Testis (tissue), 3 donors: ENCODE results near the gene FCRL2. TPM values are rescaled to one million over a fixed set of nuclear protein-coding genes. Genes with fewer than 3 reads are reported as not detected.
"Not testable (repeated sequence)": the region's sequence is repeated elsewhere in the genome, so short reads cannot be mapped to it uniquely, and the experiment has no call there.

ENCODE experiments used
- DNase-seq: peaks from one replicate; pipeline ENCODE4 v3.0.0-alpha.2; 2019
- H3K27ac ChIP-seq, 2 donors: fragments of 200-600 bp; sonication (generic); one replicate each; pipeline ENCODE4 v1.5.1; 2019
- H3K27me3 ChIP-seq: fragments of 200-600 bp; sonication (generic); one replicate; pipeline ENCODE4 v1.5.1; 2019
- H3K36me3 ChIP-seq: fragments of 200-600 bp; sonication (generic); one replicate; pipeline ENCODE4 v1.5.1; 2017; ENCODE audit warnings: low read depth; ENCODE audit errors: missing control alignments
- H3K4me1 ChIP-seq: fragments of 200-600 bp; sonication (generic); one replicate; pipeline ENCODE4 v1.5.1; 2019
- H3K4me3 ChIP-seq, 2 donors: fragments of 200-600 bp; sonication (generic); one replicate each; pipeline ENCODE4 v1.5.1; 2017 to 2019
- H3K9me3 ChIP-seq: fragments of 200-600 bp; sonication (generic); one replicate; pipeline ENCODE4 v1.5.1; 2017
- POLR2A ChIP-seq: fragments of 450-650 bp; IDR thresholded peaks from one replicate; pipeline ENCODE4 v1.6.1; 2017; ENCODE audit warnings: antibody characterized with exemption, mild to moderate bottlenecking, moderate library complexity
- WGBS, 2 donors: methylation state at CpG; one replicate each; pipeline ENCODE4 v1.1.5; 2018; 5-methylcytosine and 5-hydroxymethylcytosine counted together
- intact Hi-C: fragments of 100-400 bp; cut with DNase I; formaldehyde crosslinking; loops from one replicate; pipeline ENCODE4 v1.15.1; 2023; ENCODE audit warnings: low total_unique reads
- polyA plus RNA-seq: library from polyadenylated mRNA; stranded (reverse); fragments of 350-450 nt; fragmentation: Illumina TruSeq; extraction: RNeasy Lipid Tissue Mini Kit (QIAGEN cat#74804); gene quantifications from one replicate; pipeline ENCODE4 v1.2.3, GENCODE V29; 2014; ENCODE audit warnings: low read depth, low replicate concordance; ENCODE audit not compliant: insufficient read depth
- total RNA-seq, 2 donors: library from RNA; depleted of rRNA; stranded (reverse); fragments of >200 nt; gene quantifications; one replicate each; pipeline ENCODE4 v1.2.3, GENCODE V29; 2016
- TF ChIP-seq, protein P1 (sequence below), 3 experiments: fragments of 450-650 bp in 2 of 3; fragments of 200-600 bp in 1 of 3; sonication (generic) in 1 of 3; IDR thresholded peaks; one replicate each; pipeline ENCODE4 v1.5.1; 2016 to 2019; ENCODE audit warnings: antibody characterized with exemption in 3 of 3, mild to moderate bottlenecking in 2 of 3, moderate library complexity in 1 of 3

Gene FCRL2
- total and polyA plus RNA-seq, 3 donors from 2014 or later = 0.16 to 0.36 (median 0.19) TPM

DNA sequence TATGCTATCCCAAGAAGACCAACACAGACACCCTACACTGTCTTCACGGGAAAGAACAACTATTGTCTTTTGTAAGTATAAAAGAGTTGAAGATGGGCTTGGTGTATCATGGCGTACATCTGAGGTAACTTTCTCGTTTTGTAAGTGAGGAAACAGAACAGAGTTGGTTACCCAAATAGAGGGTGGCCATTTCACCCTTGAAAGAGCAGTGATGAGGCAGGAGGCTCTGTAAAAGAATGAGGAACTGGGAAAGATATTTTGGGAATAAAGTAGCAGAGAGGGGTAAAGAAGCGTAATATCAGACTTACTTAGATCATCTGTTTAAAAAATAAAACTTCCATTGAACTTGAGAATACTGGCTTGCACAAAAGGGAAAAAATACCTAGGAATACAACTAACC lies 18.9 kb downstream of the FCRL2 start:
- H3K27ac ChIP-seq = no peak overlapping the region
- WGBS, 2 donors = 88% methylated on average over 4 of the region's 4 CpGs
- TF ChIP-seq, protein P1, sequence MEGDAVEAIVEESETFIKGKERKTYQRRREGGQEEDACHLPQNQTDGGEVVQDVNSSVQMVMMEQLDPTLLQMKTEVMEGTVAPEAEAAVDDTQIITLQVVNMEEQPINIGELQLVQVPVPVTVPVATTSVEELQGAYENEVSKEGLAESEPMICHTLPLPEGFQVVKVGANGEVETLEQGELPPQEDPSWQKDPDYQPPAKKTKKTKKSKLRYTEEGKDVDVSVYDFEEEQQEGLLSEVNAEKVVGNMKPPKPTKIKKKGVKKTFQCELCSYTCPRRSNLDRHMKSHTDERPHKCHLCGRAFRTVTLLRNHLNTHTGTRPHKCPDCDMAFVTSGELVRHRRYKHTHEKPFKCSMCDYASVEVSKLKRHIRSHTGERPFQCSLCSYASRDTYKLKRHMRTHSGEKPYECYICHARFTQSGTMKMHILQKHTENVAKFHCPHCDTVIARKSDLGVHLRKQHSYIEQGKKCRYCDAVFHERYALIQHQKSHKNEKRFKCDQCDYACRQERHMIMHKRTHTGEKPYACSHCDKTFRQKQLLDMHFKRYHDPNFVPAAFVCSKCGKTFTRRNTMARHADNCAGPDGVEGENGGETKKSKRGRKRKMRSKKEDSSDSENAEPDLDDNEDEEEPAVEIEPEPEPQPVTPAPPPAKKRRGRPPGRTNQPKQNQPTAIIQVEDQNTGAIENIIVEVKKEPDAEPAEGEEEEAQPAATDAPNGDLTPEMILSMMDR (IDR thresholded peaks at IDR 0.05) = no peak
- TF ChIP-seq POLR2A = no peak
- no peaks in the 10 kb centered on the region for H3K4me1 ChIP-seq
- H3K36me3 ChIP-seq = no peaks in the 10 kb centered on the region
- intact Hi-C loops = no loop called here
- no peaks in the 10 kb centered on the region for H3K27me3 ChIP-seq
- no peak for DNase-seq
- H3K4me3 ChIP-seq = no peak overlapping the region
- H3K9me3 ChIP-seq = no peaks in the 10 kb centered on the region

DNA sequence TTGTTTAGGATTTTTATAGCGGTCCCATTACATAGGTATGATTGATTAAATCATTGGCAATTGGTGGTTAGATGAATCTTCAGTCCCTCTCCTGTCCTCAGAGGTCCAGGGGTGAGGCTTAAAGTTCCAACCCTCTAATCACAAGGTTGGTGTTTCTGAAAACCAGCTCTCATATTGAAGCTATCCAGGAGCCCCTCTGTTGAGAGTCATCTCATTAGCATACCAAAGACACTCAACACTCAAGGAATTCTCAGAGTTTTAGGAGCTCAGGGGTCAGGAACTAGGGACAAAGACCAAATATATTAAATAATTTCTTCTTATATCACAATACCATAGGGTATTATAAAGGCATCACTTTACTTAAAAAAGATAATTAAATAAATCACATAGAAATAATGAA lies 23.3 kb downstream of the FCRL2 start:
- Histone ChIP-seq H3K4me1 (no peaks in the 10 kb centered on the region), H3K9me3 (no peaks in the 10 kb centered on the region), H3K4me3 (no peak overlapping the region), H3K27me3 (no peaks in the 10 kb centered on the region), H3K27ac (no peak overlapping the region), H3K36me3 (no peaks in the 10 kb centered on the region)
- intact Hi-C loops = no loop called here
- 83 to 85% methylated on average over 1 of the region's 1 CpG for WGBS, 2 donors
- DNase-seq = no peak
- TF ChIP-seq, protein P1 (IDR thresholded peaks at IDR 0.05) = no peak
- no peak for TF ChIP-seq POLR2A

DNA sequence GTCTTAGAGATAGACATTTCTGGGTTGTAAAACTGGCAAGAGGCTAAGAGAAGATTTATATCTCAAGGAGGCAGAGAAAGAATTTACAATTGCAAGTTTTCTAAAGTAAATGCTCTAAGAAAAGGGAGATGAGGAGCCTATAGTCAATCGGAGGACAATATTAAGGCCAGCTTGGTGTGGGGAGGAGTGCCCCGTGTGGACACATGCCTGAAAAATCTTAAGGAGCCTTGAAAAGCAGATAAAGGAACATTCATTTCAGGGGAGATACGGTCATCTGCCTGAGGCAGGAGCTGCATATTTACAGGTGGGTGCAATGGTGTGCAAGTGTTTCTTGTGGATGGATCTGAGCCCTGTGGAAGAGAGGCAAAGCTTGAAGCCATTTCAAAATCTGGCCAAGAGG lies 25.6 kb downstream of the FCRL2 start:
- 50 to 55% methylated on average over 3 of the region's 3 CpGs for WGBS, 2 donors
- intact Hi-C loops = no loop called here
- Histone ChIP-seq H3K9me3 (no peaks in the 10 kb centered on the region), H3K4me3 (no peak overlapping the region), H3K4me1 (no peaks in the 10 kb centered on the region), H3K36me3 (no peaks in the 10 kb centered on the region), H3K27ac (no peak overlapping the region), H3K27me3 (no peaks in the 10 kb centered on the region)
- no peak for DNase-seq
- TF ChIP-seq, protein P1 (IDR thresholded peaks at IDR 0.05) = no peak
- TF ChIP-seq POLR2A = no peak

DNA sequence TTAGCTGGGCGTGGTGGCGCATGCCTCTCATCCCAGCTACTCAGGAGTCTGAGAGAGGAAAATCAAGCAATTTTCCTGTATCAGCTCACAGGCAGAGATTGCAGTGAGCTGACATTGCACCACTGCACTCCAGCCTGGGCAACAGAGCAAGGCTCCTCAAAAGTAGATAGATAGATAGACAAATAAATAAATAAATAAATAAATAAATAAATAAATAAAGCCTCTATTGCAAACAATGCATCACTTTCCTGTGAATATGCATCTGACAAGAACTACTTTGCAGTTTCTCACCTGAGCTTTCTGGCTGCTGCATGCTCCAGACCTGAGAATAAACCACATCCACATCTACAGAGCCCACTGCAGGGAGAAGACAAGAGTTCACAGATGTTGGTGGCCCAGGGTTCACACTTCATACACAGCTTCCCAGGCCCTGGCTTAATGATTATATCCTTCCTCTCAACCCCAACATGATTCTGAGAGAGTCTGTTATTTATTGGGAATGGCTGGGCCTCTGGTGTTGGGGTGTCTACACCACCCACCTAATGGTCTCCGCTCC lies 28.6 kb downstream of the FCRL2 start:
- 91 to 98% methylated on average over 3 of the region's 3 CpGs for WGBS, 2 donors
- Histone ChIP-seq H3K27me3 (no peaks in the 10 kb centered on the region), H3K9me3 (no peaks in the 10 kb centered on the region), H3K4me3 (no peak overlapping the region), H3K36me3 (no peaks in the 10 kb centered on the region), H3K4me1 (no peaks in the 10 kb centered on the region), H3K27ac (no peak overlapping the region)
- intact Hi-C loops = no loop called here
- no peak for DNase-seq
- TF ChIP-seq, protein P1 (IDR thresholded peaks at IDR 0.05) = no peak
- TF ChIP-seq POLR2A = no peak

DNA sequence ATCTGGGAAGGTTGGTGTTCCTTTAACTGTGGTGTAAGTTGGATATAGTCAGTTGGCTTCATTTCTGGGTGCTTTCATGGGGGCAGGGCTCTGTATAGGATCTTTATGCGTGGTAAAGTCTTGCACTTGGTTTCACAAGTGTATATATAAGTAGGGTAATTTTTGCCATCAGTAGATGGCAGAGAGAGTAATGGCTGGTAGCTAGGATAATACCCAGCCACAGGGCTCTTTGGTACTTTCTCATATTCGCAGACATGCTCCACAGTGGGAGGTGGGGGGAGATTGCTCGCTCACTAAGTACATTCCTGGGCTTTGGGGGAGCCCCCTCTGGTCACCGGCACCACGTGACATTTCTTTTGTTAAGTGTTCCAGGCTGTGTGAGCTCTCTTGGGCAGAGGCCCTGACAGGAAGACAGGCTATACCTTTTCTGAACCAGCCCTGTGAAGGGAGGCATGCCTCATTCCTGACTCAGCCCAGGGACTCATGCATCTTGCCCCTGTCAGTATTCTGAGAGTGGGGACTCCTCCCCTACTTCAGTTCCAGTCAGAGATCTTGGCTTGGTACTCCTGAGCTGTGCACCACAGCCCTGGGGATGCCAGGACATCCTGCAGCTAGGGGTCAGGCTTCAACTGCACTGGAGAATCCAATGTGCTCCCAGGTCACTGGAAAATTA lies 37.6 kb downstream of the FCRL2 start:
- TF ChIP-seq, protein P1 (IDR thresholded peaks at IDR 0.05) = no peak
- no peak for TF ChIP-seq POLR2A
- Histone ChIP-seq H3K4me3 (no peak overlapping the region), H3K27ac (no peak overlapping the region), H3K9me3 (no peaks in the 10 kb centered on the region), H3K36me3 (no peaks in the 10 kb centered on the region), H3K4me1 (no peaks in the 10 kb centered on the region), H3K27me3 (no peaks in the 10 kb centered on the region)
- WGBS, 2 donors = 74 to 79% methylated on average over 5 of the region's 5 CpGs
- no peak for DNase-seq
- intact Hi-C loops = no loop called here

DNA sequence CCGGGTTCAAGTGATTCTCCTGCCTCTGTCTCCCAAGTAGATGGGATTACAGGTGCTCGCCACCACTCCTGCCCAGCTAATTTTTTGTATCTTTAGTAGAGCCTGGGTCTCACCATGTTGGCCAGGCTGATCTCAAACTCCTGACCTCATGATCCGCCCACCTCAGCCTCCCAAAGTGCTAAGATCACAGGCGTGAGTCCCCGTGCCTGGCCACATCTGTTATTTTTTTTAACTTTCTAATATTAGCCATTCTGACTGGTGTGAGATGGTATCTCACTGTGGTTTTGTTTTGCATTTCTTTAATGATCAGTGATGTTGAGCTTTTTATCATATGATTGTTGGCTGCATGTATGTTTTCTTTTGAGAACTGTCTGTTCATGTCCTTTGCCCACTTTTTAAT lies 40.9 kb downstream of the FCRL2 start:
- H3K4me3 ChIP-seq, intact Hi-C loops, H3K27ac ChIP-seq, H3K9me3 ChIP-seq, H3K27me3 ChIP-seq, H3K36me3 ChIP-seq, DNase-seq, H3K4me1 ChIP-seq: not testable (repeated sequence)
- WGBS, 2 donors = 86 to 90% methylated on average over 5 of the region's 5 CpGs
